DOHH2 (cell line): ENCODE data around the gene MICAL2.

Experiments
- H3F3A ChIP-seq: fragments of 200-600 bp; sonication (generic), shearing (Covaris generic); 2 replicates; pipeline ENCODE4 v1.6.0; 2016; ENCODE audit warnings: antibody characterized with exemption, mild to moderate bottlenecking; ENCODE audit not compliant: control insufficient read depth, insufficient read depth
- H3K27ac ChIP-seq: fragments of 200-600 bp; sonication (generic); 2 replicates; pipeline ENCODE4 v1.5.1; 2014; ENCODE audit warnings: low read depth, mild to moderate bottlenecking, low read length, moderate library complexity
- H3K27me3 ChIP-seq: fragments of 200-600 bp; sonication (generic); 2 replicates; pipeline ENCODE4 v1.6.1; 2014; ENCODE audit warnings: mild to moderate bottlenecking, low read length, mixed read lengths; ENCODE audit not compliant: control insufficient read depth
- H3K36me3 ChIP-seq: fragments of 200-600 bp; sonication (generic); 2 replicates; pipeline ENCODE4 v1.6.1; 2014; ENCODE audit warnings: mild to moderate bottlenecking, low read length, moderate library complexity, mixed read lengths; ENCODE audit not compliant: control insufficient read depth
- H3K4me1 ChIP-seq: fragments of 200-600 bp; sonication (generic); 2 replicates; pipeline ENCODE4 v1.6.1; 2014; ENCODE audit warnings: mild to moderate bottlenecking, low read length, mixed read lengths; ENCODE audit not compliant: control insufficient read depth
- H3K4me2 ChIP-seq: fragments of 200-600 bp; sonication (generic); 2 replicates; pipeline ENCODE4 v1.6.0; 2014; ENCODE audit warnings: mild to moderate bottlenecking, low read length, moderate library complexity
- H3K4me3 ChIP-seq: fragments of 200-600 bp; sonication (generic); 2 replicates; pipeline ENCODE4 v1.5.1; 2014; ENCODE audit warnings: mild to moderate bottlenecking, low read length, mixed read lengths
- H3K79me2 ChIP-seq: fragments of 200-600 bp; sonication (generic); 2 replicates; pipeline ENCODE4 v1.6.1; 2014; ENCODE audit warnings: mild to moderate bottlenecking, low read length, mixed read lengths; ENCODE audit not compliant: control insufficient read depth
- H3K9me2 ChIP-seq: fragments of 200-600 bp; sonication (generic); replicated peaks from 2 replicates; pipeline ENCODE4 v1.6.1; 2014; ENCODE audit warnings: mild to moderate bottlenecking, low read length, mixed read lengths; ENCODE audit not compliant: control insufficient read depth
- H3K9me3 ChIP-seq: fragments of 200-600 bp; sonication (generic); 2 replicates; pipeline ENCODE4 v1.6.1; 2014; ENCODE audit warnings: antibody characterized with exemption, low read length, mixed read lengths; ENCODE audit not compliant: control insufficient read depth, insufficient read depth
- H4K20me1 ChIP-seq: fragments of 200-600 bp; sonication (generic); 2 replicates; pipeline ENCODE4 v1.6.0; 2014; ENCODE audit warnings: low read depth, mild to moderate bottlenecking, antibody characterized with exemption, low read length, moderate library complexity; ENCODE audit not compliant: control insufficient read depth, insufficient read depth
- EZH2phosphoT487 ChIP-seq: fragments of 200-600 bp; sonication (generic); IDR thresholded peaks from 2 replicates; pipeline ENCODE4 v1.6.1; 2017; ENCODE audit warnings: borderline replicate concordance, mild to moderate bottlenecking, antibody characterized with exemption, low read length, moderate library complexity, mixed read lengths
- TF ChIP-seq, protein P1 (sequence below): fragments of 200-600 bp; sonication (generic); IDR thresholded peaks from one replicate; pipeline ENCODE4 v1.5.1; 2014; ENCODE audit warnings: antibody characterized with exemption, mild to moderate bottlenecking, low read depth, low read length; ENCODE audit not compliant: poor library complexity, severe bottlenecking

Gene MICAL2

DNA sequence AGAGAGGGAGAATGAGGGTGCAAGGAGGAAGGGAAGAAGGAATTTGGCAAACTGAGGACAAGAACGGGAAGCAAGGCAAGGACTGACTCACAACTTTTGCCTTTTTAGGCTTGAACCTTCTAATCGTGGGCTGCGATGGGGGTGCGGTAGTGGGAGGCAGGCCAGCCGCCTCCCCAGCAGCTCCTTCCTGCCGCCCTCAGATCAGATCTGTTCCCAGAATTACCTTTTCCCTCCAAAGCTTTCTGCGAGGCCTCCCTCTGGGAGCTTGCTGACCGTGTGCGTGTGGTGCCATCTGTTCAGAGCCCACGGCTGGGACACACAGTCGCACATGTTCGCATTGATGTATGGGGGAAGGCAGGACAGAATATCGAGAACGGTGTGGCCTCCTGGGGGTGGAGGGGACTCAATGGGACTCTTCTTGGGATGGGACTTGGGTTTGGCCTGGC lies 180.1 kb downstream of the MICAL2 start:
- Histone ChIP-seq H3K27me3 (no peaks in the 10 kb centered on the region), H3K27ac (no peak overlapping the region), H3K79me2 (no peaks in the 10 kb centered on the region), H3K4me1 (peaks cover 6% of the 10 kb centered on the region), H3F3A (no peaks in the 10 kb centered on the region), H3K4me3 (no peak overlapping the region), H3K9me3 (no peaks in the 10 kb centered on the region), H3K36me3 (no peaks in the 10 kb centered on the region), H3K9me2 (no peaks in the 10 kb centered on the region), H4K20me1 (no peaks in the 10 kb centered on the region), H3K4me2 (no peak overlapping the region)
- TF ChIP-seq, protein P1, sequence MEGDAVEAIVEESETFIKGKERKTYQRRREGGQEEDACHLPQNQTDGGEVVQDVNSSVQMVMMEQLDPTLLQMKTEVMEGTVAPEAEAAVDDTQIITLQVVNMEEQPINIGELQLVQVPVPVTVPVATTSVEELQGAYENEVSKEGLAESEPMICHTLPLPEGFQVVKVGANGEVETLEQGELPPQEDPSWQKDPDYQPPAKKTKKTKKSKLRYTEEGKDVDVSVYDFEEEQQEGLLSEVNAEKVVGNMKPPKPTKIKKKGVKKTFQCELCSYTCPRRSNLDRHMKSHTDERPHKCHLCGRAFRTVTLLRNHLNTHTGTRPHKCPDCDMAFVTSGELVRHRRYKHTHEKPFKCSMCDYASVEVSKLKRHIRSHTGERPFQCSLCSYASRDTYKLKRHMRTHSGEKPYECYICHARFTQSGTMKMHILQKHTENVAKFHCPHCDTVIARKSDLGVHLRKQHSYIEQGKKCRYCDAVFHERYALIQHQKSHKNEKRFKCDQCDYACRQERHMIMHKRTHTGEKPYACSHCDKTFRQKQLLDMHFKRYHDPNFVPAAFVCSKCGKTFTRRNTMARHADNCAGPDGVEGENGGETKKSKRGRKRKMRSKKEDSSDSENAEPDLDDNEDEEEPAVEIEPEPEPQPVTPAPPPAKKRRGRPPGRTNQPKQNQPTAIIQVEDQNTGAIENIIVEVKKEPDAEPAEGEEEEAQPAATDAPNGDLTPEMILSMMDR: no peak
- no peak for TF ChIP-seq EZH2phosphoT487

DNA sequence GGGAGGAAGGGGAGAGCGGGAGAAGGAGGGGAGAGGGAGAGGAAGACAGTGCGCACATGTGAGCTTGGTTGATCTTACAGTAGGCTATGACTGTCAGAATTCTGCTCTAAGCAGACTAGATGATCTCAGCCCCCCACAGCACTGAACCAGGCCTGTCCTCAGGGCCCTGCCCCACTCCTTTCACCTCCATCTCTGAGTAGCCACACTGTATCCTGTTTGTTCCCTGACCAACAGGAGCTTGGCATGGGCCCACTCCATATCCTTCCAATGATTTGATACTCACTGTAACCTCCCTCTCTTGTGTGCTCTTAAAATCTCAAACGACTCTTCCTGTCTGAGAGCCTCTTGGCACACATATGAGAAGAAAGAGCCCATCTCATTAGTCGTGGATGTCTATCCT lies 180.9 kb downstream of the MICAL2 start:
- Histone ChIP-seq H3K36me3 (no peaks in the 10 kb centered on the region), H3F3A (no peaks in the 10 kb centered on the region), H3K9me2 (no peaks in the 10 kb centered on the region), H3K4me3 (no peak overlapping the region), H4K20me1 (no peaks in the 10 kb centered on the region), H3K4me1 (peaks cover 6% of the 10 kb centered on the region), H3K27ac (no peak overlapping the region), H3K4me2 (no peak overlapping the region), H3K9me3 (no peaks in the 10 kb centered on the region), H3K79me2 (no peaks in the 10 kb centered on the region), H3K27me3 (no peaks in the 10 kb centered on the region)
- no peak for TF ChIP-seq EZH2phosphoT487
- TF ChIP-seq, protein P1: no peak

DNA sequence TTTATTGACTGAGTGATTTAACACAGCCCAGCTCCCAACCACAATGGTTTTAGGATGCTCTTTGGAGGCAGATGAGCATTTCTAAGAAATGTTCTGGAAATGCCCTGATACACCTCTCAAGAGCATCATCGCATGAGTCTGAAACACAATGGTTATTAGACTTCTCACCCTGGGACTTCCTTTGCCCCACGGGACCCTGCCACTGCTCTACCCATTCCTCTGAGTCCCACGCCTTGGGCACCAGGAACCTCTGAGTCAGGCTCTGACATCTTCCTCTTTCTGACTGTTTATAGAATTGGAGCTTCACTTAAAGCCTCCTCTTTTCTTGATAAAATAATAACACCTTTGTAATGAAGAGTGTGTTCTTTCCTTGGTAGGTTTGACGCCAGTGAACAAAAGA lies 181.4 kb downstream of the MICAL2 start:
- H3K4me2 ChIP-seq: no peak overlapping the region

More for the DNA sequence above, 181.4 kb downstream of the MICAL2 start:
- no peaks in the 10 kb centered on the region for H3K79me2 ChIP-seq
- peaks cover 6% of the 10 kb centered on the region for H3K4me1 ChIP-seq
- H3F3A ChIP-seq: no peaks in the 10 kb centered on the region
- no peaks in the 10 kb centered on the region for H3K9me2 ChIP-seq
- no peaks in the 10 kb centered on the region for H4K20me1 ChIP-seq
- no peak for TF ChIP-seq EZH2phosphoT487
- TF ChIP-seq, protein P1: no peak
- no peaks in the 10 kb centered on the region for H3K36me3 ChIP-seq
- H3K27ac ChIP-seq: no peak overlapping the region
- H3K9me3 ChIP-seq: no peaks in the 10 kb centered on the region
- H3K4me3 ChIP-seq: no peak overlapping the region
- H3K27me3 ChIP-seq: no peaks in the 10 kb centered on the region
